Activated T-helper 2 cell treated with anti-CD3 and anti-CD28 coated beads, Interferon-gamma antibody, Interleukin-2, Interleukin-4, amounts not matched to agents 10 μg/mL and 5 μg/mL and 100 μg/mL, durations not matched to agents 14 hours and 24 hours and 36 hours (primary cell): ENCODE data around the gene MRPL38. TPM values are rescaled to one million over a fixed set of nuclear protein-coding genes. Genes with fewer than 3 reads are reported as not detected.
"Not testable (repeated sequence)": the region's sequence is repeated elsewhere in the genome, so short reads cannot be mapped to it uniquely, and the experiment has no call there.

Source experiments
- DNase-seq: peaks from one replicate; pipeline ENCODE4 v3.0.0; 2021; ENCODE audit warnings: low spot score
- H3K27ac Mint-ChIP-seq: one replicate; pipeline ENCODE4 v1.8.0; 2021; ENCODE audit warnings: mixed read lengths
- H3K27me3 Mint-ChIP-seq: one replicate; pipeline ENCODE4 v1.8.0; 2021; ENCODE audit warnings: low read depth, mixed read lengths
- H3K36me3 Mint-ChIP-seq: one replicate; pipeline ENCODE4 v1.8.0; 2021; ENCODE audit warnings: low read depth, mixed read lengths
- H3K4me1 Mint-ChIP-seq: one replicate; pipeline ENCODE4 v1.8.0; 2021; ENCODE audit warnings: low read depth, mixed read lengths
- H3K4me3 Mint-ChIP-seq: one replicate; pipeline ENCODE4 v1.8.0; 2021; ENCODE audit warnings: low read depth, mild to moderate bottlenecking, moderate library complexity, mixed read lengths
- H3K9me3 Mint-ChIP-seq: one replicate; pipeline ENCODE4 v1.8.0; 2021; ENCODE audit warnings: mixed read lengths
- intact Hi-C: fragments of 100-400 bp; cut with micrococcal nuclease; formaldehyde crosslinking; loops from one replicate; pipeline ENCODE4 v1.15.1; 2023
- total RNA-seq: library from RNA; stranded (reverse); gene quantifications from 2 replicates; pipeline ENCODE4 v1.2.3, GENCODE V29; 2022

The MRPL38 gene
- total RNA-seq, 1 donor from 2014 or later, result 127 TPM

DNA sequence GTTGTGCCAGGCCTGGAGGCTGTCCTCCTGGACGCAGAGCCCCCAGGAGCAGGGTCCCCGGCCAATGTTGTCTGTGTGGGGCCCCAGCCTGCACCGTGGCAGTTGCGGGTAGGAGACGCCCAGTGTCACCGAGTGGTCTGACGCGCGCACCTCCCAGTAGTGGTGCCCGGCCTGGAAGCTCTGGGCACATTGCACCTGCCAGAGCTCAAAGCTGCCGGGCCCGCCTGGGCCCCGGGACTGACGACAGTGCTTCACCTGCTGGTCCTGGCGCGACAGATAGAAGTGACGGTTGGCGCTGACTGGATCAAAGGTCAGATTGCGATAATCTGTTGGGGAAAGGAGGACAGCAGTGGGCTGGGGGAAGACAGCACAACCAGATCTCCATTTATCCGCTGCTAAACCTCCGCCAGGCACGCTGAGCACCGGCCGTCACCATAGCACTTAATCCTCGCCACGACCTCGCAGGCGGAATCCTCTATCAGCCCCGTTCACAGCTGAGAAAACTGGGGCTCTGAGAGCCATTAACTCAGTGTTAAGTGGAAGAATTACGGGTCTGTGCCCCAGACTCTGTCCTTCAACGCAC is 13.6 kb downstream of the MRPL38 start:
- Mint-ChIP-seq H3K4me3 (no peak overlapping the region), H3K27ac (no peak overlapping the region), H3K4me1 (peaks cover 10% of the 10 kb centered on the region), H3K27me3 (no peaks in the 10 kb centered on the region), H3K9me3 (no peaks in the 10 kb centered on the region), H3K36me3 (peaks cover 20% of the 10 kb centered on the region)
- DNase-seq, result no peak
- intact Hi-C loops, result no loop called here

GRCh38 chr17:75889454-75889853 is 15.2 kb downstream of the MRPL38 start:
- no peak for DNase-seq
- H3K4me1 Mint-ChIP-seq, result peaks cover 2% of the 10 kb centered on the region
- intact Hi-C loops, result no loop called here
- H3K27ac Mint-ChIP-seq, result no peak overlapping the region
- no peaks in the 10 kb centered on the region for H3K27me3 Mint-ChIP-seq
- no peak overlapping the region for H3K4me3 Mint-ChIP-seq
- H3K9me3 Mint-ChIP-seq, result no peaks in the 10 kb centered on the region
- H3K36me3 Mint-ChIP-seq, result peaks cover 17% of the 10 kb centered on the region

- no peaks in the 10 kb centered on the region for H3K4me1 Mint-ChIP-seq
Observed at GRCh38 chr17:75888484-75888883, 16.2 kb downstream of the MRPL38 start.

DNA sequence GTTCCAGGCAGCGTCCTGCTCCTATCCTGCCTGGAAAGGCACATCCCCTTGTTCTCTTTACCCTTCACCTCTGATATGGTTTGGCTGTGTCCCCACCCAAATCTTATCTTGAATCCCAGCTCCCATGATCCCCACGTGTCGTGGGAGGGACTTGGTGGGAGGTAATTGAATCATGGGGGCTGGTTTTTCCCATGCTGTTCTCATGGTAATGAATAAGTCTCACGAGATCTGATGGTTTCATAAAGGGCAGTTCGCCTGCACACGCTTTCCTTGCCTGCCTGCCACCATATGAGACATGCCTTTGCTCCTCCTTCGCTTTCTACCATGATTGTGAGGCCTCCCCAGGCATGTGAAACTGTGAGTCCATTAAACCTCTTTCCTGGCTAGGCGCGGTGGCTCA is 18.8 kb downstream of the MRPL38 start:
- intact Hi-C loops, H3K27me3 Mint-ChIP-seq, H3K9me3 Mint-ChIP-seq, H3K27ac Mint-ChIP-seq, H3K4me3 Mint-ChIP-seq, DNase-seq, H3K4me1 Mint-ChIP-seq: not testable (repeated sequence)
- H3K36me3 Mint-ChIP-seq, result peaks cover 11% of the 10 kb centered on the region

More at GRCh38 chr17:75888484-75888883, 16.2 kb downstream of the MRPL38 start:
- H3K4me3 Mint-ChIP-seq, result no peak overlapping the region
- H3K27ac Mint-ChIP-seq, result no peak overlapping the region
- intact Hi-C loops, result no loop called here
- peaks cover 11% of the 10 kb centered on the region for H3K36me3 Mint-ChIP-seq
- DNase-seq, result no peak
- H3K27me3 Mint-ChIP-seq, result no peaks in the 10 kb centered on the region
- no peaks in the 10 kb centered on the region for H3K9me3 Mint-ChIP-seq

- no peak overlapping the region for H3K4me3 Mint-ChIP-seq
- no peaks in the 10 kb centered on the region for H3K9me3 Mint-ChIP-seq
- no peak overlapping the region for H3K27ac Mint-ChIP-seq
- no peak for DNase-seq
- H3K4me1 Mint-ChIP-seq, result peaks cover 5% of the 10 kb centered on the region
- peaks cover 8% of the 10 kb centered on the region for H3K36me3 Mint-ChIP-seq
- peaks cover 3% of the 10 kb centered on the region for H3K27me3 Mint-ChIP-seq
- intact Hi-C loops, result no loop called here
Observed at GRCh38 chr17:75885431-75885830, 19.3 kb downstream of the MRPL38 start.

DNA sequence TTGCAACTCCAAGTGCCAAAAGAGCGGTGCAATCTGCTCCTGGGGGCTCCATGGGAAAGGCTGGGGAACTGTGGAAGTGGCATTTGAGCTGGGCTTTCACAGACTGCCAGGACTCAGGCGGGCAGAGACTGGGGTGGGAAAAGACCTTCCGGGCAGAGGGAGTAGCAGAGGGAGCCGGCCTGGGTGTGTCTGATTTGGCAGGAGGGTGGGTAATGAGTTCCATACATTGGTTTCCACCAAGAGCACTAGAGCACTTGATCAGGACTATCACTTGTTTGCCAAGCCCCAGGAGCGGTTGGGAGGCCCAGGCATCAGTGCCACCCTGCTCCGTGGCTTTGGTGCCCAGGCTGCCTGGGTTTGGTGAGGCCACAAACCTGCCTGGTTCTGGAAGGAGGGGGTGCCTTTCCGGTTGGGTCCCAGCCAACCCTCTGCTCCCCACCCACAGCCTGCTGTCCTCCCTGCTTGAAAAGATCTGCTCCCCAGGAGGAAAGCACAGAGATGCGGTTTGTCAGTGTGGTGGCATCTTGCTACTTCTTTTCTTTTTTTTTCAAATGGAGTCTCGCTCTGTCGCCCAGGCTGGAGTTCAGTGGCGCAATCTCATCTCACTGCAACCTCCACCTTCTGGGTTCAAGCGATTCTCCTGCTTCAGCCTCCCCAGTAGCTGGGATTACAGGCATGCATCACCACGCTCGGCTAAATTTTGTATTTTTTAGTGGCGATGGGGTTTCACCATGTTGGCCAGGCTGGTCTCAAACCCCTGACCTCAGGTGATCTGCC is 22.8 kb downstream of the MRPL38 start:
- Mint-ChIP-seq H3K36me3 (peaks cover 7% of the 10 kb centered on the region), H3K4me1 (peaks cover 15% of the 10 kb centered on the region), H3K27me3 (peaks cover 8% of the 10 kb centered on the region), H3K4me3 (no peak overlapping the region), H3K9me3 (no peaks in the 10 kb centered on the region), H3K27ac (no peak overlapping the region)
- intact Hi-C loops, result no loop called here
- DNase-seq, result no peak

DNA sequence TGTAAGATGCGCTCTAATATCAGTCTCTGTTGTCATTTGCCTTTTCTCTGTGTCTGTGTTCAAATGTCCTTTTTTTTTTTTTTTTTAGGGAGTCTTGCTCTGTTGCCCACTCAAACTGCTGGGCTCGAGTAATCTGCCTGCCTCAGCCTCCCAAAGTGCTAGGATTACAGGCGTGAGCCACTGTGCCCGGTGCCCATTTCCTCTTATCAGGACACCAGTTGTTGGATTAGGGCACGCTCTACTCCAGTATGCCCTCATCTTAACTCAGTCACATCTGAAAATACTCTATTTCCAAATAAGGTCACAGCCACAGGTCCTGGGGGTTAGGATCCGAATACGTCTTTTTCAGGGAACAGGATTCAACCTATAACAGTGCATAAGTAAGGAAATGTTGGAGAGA is 24.4 kb downstream of the MRPL38 start:
- Mint-ChIP-seq H3K36me3 (peaks cover 18% of the 10 kb centered on the region), H3K4me3 (peak overlapping the region; percentile 35), H3K4me1 (peaks cover 27% of the 10 kb centered on the region), H3K27ac (no peak overlapping the region), H3K27me3 (peaks cover 8% of the 10 kb centered on the region), H3K9me3 (no peaks in the 10 kb centered on the region)
- DNase-seq, result no peak
- intact Hi-C loops, result no loop called here

DNA sequence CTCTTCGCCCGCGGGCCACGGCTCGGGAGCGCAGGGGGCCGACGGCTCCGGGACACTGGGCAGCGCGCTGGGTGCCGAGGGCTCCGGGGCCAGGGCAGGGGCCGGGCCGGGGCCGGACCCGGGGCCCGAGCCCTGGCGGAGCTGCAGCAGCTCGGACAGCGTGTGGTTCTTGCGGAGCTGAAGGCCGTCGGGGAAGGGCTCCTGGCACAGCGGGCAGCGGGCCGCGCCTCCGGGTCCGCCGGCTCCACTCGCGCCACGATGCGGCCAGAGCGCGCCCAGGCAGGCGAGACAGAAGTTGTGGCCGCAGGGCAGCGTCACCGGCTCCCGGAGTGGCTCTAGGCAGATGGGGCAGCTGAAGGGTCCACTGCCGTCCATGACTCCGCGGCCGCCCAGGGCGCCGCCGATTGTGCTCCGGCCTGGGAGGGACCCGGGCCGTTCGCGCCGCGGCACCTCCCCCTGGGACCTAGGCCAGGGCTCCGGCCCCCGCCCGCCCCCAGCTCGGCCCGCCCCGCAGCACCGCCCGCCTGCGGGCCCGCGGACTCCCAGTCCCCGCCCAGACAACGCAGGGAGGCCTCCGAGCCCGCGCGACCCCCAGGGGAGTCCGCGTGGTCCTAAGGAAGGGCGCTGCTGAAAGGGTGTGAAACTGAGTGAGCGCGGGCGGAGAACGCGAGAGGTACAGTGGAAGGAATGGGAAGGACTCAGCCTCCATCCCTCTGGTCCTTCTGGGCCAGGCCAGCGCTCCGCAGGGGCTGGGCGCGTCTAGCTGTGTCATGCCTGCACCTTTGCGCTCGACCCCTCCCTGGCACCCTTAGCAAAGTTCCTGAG is 26.3 kb downstream of the MRPL38 start, which contains the start of gene TRIM47:
Gene TRIM47 (minus strand): TSS at position 408 of the 825 bp plus-strand sequence. CDS start 33 bp downstream, at position 375.
- no peaks in the 10 kb centered on the region for H3K9me3 Mint-ChIP-seq
- DNase-seq, result no peak
- intact Hi-C loops, result no loop called here
- H3K27me3 Mint-ChIP-seq, result peaks cover 8% of the 10 kb centered on the region
- peak within 1 kb of the TSS; percentile 92 for H3K4me3 Mint-ChIP-seq
- peaks cover 30% of the 10 kb centered on the region for H3K4me1 Mint-ChIP-seq
- peak within 1 kb of the TSS; percentile 93 for H3K27ac Mint-ChIP-seq
- H3K36me3 Mint-ChIP-seq, result peaks cover 18% of the 10 kb centered on the region

GRCh38 chr17:75877752-75878173 is 26.9 kb downstream of the MRPL38 start:
- peak overlapping the region; percentile 93 for H3K27ac Mint-ChIP-seq
- intact Hi-C loops, result loop anchor here (2.0 kb wide), 1 partner anchor 19 kb away; the partner anchor contains the start of gene TRIM65
- DNase-seq, result peak; percentile 73
- H3K9me3 Mint-ChIP-seq, result no peaks in the 10 kb centered on the region
- H3K4me3 Mint-ChIP-seq, result peak overlapping the region; percentile 92
- H3K36me3 Mint-ChIP-seq, result peaks cover 18% of the 10 kb centered on the region
- H3K27me3 Mint-ChIP-seq, result peaks cover 8% of the 10 kb centered on the region
- peaks cover 36% of the 10 kb centered on the region for H3K4me1 Mint-ChIP-seq

DNA sequence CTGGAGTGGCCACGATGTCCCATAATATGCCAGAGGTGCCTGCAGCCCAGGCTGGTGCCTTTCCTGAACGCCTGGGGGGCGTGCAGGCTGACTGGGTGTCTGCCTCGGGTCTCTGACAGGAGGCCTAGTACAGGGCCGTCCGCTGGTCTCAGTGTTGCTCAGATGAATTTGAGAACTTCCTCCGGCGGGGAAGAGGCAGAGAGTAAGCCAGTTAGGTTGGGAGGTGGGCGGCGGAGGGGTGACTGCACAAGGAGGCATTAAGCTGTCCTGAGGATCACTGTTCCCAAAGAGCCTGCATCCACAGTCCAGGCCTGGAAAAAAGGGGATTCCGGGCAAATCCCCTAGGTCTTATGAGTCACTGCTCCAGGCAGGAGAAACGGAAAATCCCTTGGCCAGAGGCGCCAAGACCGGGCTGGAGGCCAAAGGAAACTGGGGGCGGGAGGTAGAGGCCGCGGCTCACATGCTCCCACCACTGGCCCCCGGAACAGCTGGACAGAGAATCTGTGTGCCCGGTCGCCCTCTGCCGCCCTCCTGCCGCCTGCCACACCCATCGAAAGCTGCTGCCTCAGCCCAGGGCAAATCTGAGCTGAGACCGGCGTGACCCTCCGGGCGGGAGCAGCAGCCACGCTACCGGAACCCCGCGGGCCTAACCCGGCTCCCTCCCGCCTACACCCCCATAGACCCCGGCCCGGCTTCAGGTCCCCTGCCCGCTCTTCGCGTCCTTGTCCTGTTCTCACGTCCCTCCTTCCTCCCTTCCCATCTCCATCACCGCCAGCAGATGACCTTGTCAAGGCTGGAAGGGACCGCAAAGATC is 27.5 kb downstream of the MRPL38 start:
- H3K9me3 Mint-ChIP-seq, result no peaks in the 10 kb centered on the region
- H3K27me3 Mint-ChIP-seq, result peaks cover 8% of the 10 kb centered on the region
- peaks cover 18% of the 10 kb centered on the region for H3K36me3 Mint-ChIP-seq
- H3K4me1 Mint-ChIP-seq, result peaks cover 41% of the 10 kb centered on the region
- intact Hi-C loops, result loop anchor here (2.0 kb wide), 1 partner anchor 20 kb away; the partner anchor contains the start of gene TRIM65
- H3K4me3 Mint-ChIP-seq, result peak overlapping the region; percentile 92
- peak overlapping the region; percentile 93 for H3K27ac Mint-ChIP-seq
- DNase-seq, result no peak

- Mint-ChIP-seq H3K4me1 (peaks cover 36% of the 10 kb centered on the region), H3K27me3 (peaks cover 8% of the 10 kb centered on the region), H3K9me3 (no peaks in the 10 kb centered on the region), H3K4me3 (peak overlapping the region; percentile 92), H3K36me3 (peaks cover 18% of the 10 kb centered on the region), H3K27ac (peak overlapping the region; percentile 93)
- peak; percentile 61 for DNase-seq
- intact Hi-C loops, result loop anchor here (2.0 kb wide), 1 partner anchor 20 kb away; the partner anchor contains the start of gene TRIM65
Observed at GRCh38 chr17:75876190-75876937, 28.3 kb downstream of the MRPL38 start.
